ENCODE results near the gene CAMTA1.

CAMTA1 gene

DNA sequence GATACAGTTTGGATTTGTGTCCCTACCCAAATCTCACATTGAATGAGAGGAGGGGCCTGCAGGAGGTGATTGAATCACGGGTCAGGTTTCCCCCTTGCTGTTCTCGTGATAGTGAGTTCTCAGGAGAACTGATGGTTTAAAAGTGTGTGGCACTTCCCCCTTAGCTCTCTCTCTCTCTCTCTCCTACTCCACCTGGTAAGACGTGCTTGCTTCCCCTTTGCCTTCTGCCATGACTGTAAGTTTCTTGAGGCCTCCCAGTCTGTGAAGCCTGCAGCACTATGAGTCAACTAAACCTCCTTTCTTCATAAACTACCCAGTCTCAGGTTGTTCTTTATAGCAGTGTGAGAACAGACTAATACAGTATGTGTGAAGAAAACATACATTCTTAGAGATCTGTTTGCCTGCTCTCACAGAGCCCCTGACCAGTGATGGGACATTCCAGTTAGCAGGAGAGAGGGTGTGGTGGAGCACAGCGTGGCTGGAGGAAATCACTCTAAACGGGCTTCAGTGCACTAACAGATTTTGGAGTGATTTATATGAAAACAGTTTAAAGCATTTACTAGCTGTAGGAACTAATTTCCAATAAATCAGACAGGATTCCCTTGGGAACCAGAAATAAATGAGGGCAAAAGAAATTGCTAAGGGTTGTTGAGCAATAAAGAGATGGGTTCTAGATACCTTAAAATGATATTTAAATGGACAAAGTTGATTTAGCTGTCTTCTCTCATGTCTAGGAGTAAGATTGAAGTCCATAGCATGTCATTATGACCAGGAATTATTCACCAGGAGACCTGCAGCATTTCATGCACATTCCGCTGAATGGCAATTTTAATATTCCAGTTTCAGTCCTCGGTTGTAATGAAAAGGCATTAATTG lies 411.0 kb downstream of the CAMTA1 start:
- no peak for DNase-seq (ENCODE audit: low spot score)

DNA sequence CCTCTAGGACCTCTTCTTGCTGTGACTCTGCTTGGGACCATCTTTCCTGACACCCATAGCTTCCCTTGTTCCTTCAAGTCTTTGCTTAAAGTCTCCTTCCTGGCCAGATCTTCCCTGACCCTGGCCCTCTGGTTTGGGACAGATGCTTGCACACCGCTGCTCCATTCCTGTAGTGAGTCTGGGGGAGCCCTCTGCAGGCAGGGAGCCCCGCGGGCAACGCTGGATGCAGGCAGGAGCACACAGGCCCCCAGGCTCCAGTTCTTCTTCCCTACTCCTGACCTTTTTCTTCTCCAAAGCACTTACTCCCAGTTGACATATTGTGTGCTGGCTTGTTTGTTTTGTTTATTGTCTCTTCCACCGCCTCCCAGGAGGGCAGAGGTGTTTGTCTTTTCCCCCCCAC lies 413.4 kb downstream of the CAMTA1 start:
- no peak for DNase-seq (ENCODE audit: low spot score)

GRCh38 chr1:7199077-7199779 lies 414.0 kb downstream of the CAMTA1 start:
- DNase-seq (ENCODE audit: low spot score), result no peak

GRCh38 chr1:7207875-7208646 lies 422.8 kb downstream of the CAMTA1 start:
- peak; percentile 76 for DNase-seq (ENCODE audit: low spot score)

- no peak for DNase-seq (ENCODE audit: low spot score)
Observed at GRCh38 chr1:7208647-7209180, 423.5 kb downstream of the CAMTA1 start.

DNA sequence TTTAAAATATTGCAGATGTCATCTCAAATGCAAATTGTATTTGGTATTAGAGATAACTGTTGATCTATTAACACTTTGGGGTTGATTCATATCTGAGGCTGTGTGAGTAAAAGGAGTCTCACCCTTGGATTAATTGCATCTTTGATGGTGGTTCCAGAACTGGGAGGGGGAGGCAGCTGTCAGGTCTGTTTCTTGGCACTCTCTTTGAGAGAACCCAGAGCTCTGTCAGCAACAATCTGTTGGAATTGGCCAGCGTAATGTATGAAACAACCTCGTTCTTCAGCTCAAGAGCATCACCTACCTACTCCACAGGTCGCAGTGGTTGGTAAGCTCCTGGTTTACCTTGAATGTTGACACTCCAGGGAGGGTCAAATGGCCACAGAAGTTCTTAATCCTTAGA lies 424.1 kb downstream of the CAMTA1 start:
- no peak for DNase-seq (ENCODE audit: low spot score)

DNA sequence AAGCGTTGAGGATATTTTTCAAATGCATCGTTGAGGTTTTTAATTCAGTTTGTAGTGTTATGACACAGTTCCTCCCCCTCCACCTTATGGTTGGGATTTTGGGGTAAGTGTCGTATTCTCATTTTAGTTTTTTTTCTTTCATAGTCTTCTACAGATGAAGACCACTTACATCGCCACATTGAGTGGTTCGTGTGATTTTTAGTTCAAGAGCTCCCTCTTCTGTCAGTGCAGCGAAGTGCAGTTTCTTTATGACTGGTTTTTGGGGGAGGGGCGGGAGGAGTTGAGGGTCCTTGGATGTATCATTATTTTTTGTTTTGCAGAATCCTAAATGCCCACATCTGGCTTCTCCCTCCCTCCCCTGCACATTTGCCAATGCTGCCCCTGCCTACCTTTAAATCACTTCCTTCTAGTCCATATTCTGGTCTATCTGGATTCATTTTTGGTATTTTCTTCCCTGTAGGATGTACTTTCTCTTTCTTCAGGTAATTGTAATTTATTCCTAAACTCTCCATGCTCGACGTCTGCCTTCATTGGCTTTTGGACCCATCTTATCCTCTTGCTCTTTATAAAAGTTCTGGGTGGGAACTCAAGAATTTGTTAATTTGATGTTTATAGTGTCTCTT lies 433.1 kb downstream of the CAMTA1 start:
- peak; percentile 56 for DNase-seq (ENCODE audit: low spot score)

GRCh38 chr1:7219031-7219430 lies 433.8 kb downstream of the CAMTA1 start:
- DNase-seq (ENCODE audit: low spot score), result no peak

GRCh38 chr1:7220007-7220406 lies 434.8 kb downstream of the CAMTA1 start:
- DNase-seq (ENCODE audit: low spot score), result no peak

DNA sequence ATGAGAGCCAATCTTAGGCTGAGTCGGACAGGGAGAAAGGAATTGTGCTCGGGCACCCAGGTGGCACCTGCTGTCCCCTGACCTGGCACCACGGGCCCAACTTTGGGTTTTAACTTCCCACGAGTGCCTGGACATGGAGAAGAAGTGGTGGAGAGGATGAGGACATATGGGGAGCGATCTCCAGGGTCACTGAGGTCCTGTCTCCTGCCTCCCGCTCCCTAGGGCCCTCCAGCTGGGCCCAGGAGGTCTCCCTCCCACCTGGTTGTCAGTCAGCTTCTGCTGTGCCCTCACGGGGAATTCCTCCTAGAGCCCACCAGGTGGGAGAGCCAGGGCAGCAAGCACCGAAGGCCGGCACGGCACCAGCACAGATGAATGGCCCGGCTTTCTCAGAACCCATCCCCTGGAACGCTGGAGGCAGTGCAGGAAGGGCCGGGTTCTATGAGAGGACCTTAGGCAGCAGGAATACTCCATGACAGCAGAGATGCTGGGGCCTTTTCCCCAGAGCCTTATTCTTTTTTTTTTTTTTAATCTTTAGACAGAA lies 435.5 kb downstream of the CAMTA1 start:
- DNase-seq (ENCODE audit: low spot score), result no peak

- DNase-seq (ENCODE audit: low spot score), result no peak
Observed at GRCh38 chr1:7221826-7222694, 436.8 kb downstream of the CAMTA1 start.

GRCh38 chr1:7222695-7223015 lies 437.4 kb downstream of the CAMTA1 start:
- no peak for DNase-seq (ENCODE audit: low spot score)

- peak; percentile 29 for DNase-seq (ENCODE audit: low spot score)
Observed at GRCh38 chr1:7223334-7224080, 438.3 kb downstream of the CAMTA1 start.

- DNase-seq (ENCODE audit: low spot score), result no peak
Observed at GRCh38 chr1:7224081-7224534, 438.9 kb downstream of the CAMTA1 start.

DNA sequence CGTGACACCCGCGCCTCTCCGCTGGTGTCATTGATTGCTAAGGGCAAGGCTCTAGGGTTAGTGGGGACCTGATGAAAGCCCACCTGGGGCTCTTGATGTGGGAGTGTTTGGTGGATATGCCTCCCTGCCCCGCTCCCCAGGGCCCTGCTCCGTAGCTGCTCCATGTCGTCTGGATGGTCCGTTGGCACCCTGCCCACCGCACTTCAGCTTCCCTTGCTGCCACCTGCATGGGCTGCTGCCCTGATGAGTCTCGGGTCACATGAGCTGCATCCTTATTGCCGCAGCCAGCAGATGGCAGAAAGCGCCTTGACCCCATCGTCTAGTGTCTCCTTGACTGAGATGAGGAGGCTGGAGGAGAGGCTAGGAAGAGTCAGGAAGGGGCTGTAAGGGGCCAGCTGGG lies 439.4 kb downstream of the CAMTA1 start:
- DNase-seq (ENCODE audit: low spot score), result peak; percentile 29

DNA sequence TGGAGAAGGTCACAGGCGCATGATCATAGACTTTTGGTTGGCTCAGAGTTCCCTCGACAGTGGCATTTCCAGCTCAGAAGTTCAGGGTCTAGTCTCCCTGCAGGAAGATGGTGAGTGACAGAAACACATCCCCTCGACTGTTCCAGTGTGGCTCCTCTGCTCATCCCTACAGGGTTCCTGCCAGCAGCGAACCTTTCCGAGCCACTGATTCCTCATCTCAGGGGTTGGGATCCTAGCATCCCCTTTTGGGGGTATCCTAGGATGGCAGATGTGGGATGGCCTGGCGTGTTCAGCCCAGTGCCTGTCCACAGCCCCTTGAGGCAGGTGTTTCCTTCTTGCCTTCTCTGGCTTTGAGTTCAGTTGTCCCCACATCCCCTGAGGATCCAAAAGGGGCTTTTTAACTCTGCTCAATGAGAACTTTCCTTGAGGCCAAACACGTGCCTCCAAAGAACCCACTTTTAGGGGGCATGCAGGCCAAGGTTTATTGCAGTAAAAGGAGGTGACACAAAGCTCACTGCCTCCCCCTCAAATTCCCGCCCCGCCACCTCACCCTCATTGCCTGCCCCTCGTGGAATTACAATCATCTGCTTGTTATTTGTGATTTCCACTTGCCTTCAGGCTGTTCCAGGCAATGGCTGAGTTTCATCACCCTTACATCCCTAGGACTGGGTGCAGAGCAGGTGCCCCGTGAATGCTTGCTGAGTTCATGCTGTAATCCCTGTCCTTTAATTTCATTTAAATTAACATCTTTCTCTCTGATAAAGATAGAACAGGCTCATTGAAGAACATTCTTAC lies 440.7 kb downstream of the CAMTA1 start:
- DNase-seq (ENCODE audit: low spot score), result no peak

DNA sequence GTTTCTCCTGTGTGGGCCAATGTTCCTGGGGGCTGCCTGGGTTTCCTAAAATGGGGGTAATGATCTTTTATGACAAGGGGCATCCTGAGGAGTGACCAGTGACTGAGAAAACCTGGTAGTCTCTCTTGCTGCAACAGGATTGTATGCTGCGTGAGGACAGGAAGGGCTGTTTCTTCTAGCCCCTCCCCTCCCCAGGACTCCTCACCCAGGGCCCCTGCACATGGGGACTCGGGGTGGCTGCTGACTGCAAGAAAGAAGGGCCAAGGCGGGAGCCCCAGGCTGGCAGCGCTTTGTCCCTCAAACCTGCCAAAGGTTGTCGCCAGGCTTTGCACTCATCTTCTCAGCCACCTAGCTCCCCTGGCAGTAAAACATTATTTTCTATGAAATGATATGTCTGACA lies 442.4 kb downstream of the CAMTA1 start:
- no peak for DNase-seq (ENCODE audit: low spot score)

- DNase-seq (ENCODE audit: low spot score), result no peak
Observed at GRCh38 chr1:7228252-7228961, 443.2 kb downstream of the CAMTA1 start.

Data from COLO829 (cell line).